Measurements from ENCODE around the gene IFNL3. TPM values are rescaled to one million over a fixed set of nuclear protein-coding genes. Genes with fewer than 3 reads are reported as not detected.
"Not testable (repeated sequence)": the region's sequence is repeated elsewhere in the genome, so short reads cannot be mapped to it uniquely, and the experiment has no call there.

IFNL3 gene
- total RNA-seq, 1 donor from 2014 or later: not detected

DNA sequence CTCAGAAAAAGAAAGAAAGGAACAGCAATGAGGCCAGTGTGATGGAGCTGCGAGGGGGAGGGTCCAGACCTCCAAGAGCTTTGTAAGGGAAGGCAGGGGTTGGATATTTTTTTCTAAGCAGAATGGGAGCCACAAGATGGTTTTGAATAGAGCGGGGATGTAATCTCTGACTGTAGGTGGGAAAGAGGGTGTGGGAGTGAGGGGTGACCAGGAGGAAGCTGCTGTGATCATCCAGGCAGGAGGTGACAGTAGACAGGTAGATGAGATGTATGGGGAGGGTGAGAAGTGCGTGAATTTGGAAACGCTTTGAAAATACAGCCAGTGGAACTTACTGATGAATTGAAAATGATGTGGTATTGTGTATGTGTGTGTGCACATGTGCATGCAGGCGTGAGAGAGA lies 30.8 kb upstream of the IFNL3 start:
- no peak overlapping the region for H2AFZ ChIP-seq (ENCODE audit: low read depth, low read length)
- Mint-ChIP-seq H3K9me3 (ENCODE audit: unreplicated experiment) (peaks cover 3% of the 10 kb centered on the region), H3K36me3 (ENCODE audit: low read depth, unreplicated experiment) (peaks cover 3% of the 10 kb centered on the region), H3K4me1 (ENCODE audit: low read depth, unreplicated experiment) (peaks cover 2% of the 10 kb centered on the region), H3K4me3 (ENCODE audit: unreplicated experiment) (no peak overlapping the region), H3K27me3 (ENCODE audit: low read depth, unreplicated experiment) (peaks cover 41% of the 10 kb centered on the region), H3K27ac (ENCODE audit: unreplicated experiment) (no peak overlapping the region)
- H3K4me3 ChIP-seq (ENCODE audit: insufficient read depth, low read depth, low read length): no peak overlapping the region
- H3K27ac ChIP-seq (ENCODE audit: low read depth, low read length): no peak overlapping the region
- peaks cover 9% of the 10 kb centered on the region for H3K27me3 ChIP-seq (ENCODE audit: insufficient read depth, low read length)
- no peaks in the 10 kb centered on the region for H3K9me3 ChIP-seq (ENCODE audit: insufficient read depth, low read depth, low read length)
- H3K4me2 ChIP-seq (ENCODE audit: low read length): no peak overlapping the region
- H4K20me1 ChIP-seq (ENCODE audit: insufficient read depth, low read length): no peaks in the 10 kb centered on the region
- FAIRE-seq (no peak), DNase-seq (ENCODE audit: low read depth) (no peak)
- no peak overlapping the region for H3K9ac ChIP-seq (ENCODE audit: low read length)
- no peaks in the 10 kb centered on the region for H3K36me3 ChIP-seq (ENCODE audit: insufficient read depth, low read length)
- H3K79me2 ChIP-seq (ENCODE audit: insufficient read depth, low read length): no peaks in the 10 kb centered on the region
- TF ChIP-seq, protein P1, sequence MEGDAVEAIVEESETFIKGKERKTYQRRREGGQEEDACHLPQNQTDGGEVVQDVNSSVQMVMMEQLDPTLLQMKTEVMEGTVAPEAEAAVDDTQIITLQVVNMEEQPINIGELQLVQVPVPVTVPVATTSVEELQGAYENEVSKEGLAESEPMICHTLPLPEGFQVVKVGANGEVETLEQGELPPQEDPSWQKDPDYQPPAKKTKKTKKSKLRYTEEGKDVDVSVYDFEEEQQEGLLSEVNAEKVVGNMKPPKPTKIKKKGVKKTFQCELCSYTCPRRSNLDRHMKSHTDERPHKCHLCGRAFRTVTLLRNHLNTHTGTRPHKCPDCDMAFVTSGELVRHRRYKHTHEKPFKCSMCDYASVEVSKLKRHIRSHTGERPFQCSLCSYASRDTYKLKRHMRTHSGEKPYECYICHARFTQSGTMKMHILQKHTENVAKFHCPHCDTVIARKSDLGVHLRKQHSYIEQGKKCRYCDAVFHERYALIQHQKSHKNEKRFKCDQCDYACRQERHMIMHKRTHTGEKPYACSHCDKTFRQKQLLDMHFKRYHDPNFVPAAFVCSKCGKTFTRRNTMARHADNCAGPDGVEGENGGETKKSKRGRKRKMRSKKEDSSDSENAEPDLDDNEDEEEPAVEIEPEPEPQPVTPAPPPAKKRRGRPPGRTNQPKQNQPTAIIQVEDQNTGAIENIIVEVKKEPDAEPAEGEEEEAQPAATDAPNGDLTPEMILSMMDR (IDR thresholded peaks at IDR 0.05; ENCODE audit: insufficient read depth, low read depth, low read length): no peak
- TF ChIP-seq EZH2 (IDR thresholded peaks at IDR 0.05; ENCODE audit: insufficient read depth, low read length): no peak
- no peaks in the 10 kb centered on the region for H3K4me1 ChIP-seq (ENCODE audit: insufficient read depth, low read length)

DNA sequence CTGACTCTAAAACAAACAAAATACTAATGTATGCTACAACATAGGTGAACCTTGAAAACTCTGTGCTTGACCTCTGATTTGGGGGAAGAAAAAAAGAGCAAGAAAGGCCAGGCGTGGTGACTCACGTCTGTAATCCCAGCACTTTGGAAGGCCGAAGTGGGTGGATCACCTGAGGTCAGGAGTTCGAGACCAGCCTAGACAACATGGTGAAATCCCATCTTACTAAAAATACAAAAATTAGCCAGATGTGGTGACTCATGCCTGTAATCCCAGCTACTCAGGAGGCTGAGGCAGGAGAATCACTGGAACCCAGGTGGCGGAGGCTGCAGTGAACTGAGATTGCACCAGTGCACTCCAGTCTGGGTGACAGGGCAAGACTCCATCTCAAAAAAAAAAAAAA lies 29.1 kb upstream of the IFNL3 start:
- H3K27ac Mint-ChIP-seq (ENCODE audit: unreplicated experiment); DNase-seq (ENCODE audit: low read depth); H3K27ac ChIP-seq (ENCODE audit: low read depth, low read length); H3K79me2 ChIP-seq (ENCODE audit: insufficient read depth, low read length); H2AFZ ChIP-seq (ENCODE audit: low read depth, low read length); H3K36me3 ChIP-seq (ENCODE audit: insufficient read depth, low read length); H3K9me3 Mint-ChIP-seq (ENCODE audit: unreplicated experiment); H4K20me1 ChIP-seq (ENCODE audit: insufficient read depth, low read length); H3K4me3 Mint-ChIP-seq (ENCODE audit: unreplicated experiment); H3K4me1 Mint-ChIP-seq (ENCODE audit: low read depth, unreplicated experiment); H3K4me2 ChIP-seq (ENCODE audit: low read length); H3K36me3 Mint-ChIP-seq (ENCODE audit: low read depth, unreplicated experiment); H3K9me3 ChIP-seq (ENCODE audit: insufficient read depth, low read depth, low read length); H3K9ac ChIP-seq (ENCODE audit: low read length); FAIRE-seq; H3K4me1 ChIP-seq (ENCODE audit: insufficient read depth, low read length); H3K4me3 ChIP-seq (ENCODE audit: insufficient read depth, low read depth, low read length): not testable (repeated sequence)
- H3K27me3 ChIP-seq (ENCODE audit: insufficient read depth, low read length): peaks cover 11% of the 10 kb centered on the region
- peaks cover 51% of the 10 kb centered on the region for H3K27me3 Mint-ChIP-seq (ENCODE audit: low read depth, unreplicated experiment)

DNA sequence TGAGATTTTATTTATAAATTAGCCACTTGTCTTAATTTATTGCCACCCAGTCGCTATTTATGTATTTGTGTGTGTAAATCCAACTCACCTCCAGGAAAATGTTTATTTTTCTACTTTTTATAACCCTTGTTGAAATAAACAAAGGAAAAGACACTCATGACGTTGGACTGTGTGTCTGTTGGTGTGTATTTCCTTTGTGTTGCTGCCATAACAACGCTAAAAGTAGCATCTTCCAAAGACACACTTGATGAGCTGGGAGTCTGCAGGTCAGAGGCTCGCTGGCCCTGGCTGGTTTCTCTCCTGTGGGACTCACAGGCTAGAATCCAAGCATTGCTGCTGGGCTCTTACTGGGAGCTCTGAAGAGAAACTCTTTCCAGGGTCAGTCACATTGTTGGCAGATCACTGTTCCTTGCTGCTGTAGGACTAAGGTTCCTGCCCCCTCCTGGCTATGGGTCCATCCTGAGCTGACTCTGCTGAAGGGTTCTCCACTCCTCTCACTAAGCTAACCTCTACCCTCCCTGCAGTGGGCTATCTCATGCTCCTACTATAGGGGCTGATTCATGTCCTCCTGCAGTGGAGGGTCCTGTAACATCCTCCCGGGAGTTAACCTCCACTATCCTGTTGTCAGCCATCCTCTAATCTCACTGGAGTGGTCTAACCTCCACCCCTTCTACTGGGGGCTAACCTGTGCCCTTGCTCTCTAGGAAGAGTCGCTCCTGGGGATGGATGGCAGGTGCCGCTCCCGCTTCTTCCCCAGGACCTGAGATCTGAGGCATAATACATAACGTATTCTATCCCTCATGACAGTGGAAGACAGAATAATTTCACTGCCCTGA lies 25.4 kb upstream of the IFNL3 start:
- FAIRE-seq (no peak), DNase-seq (ENCODE audit: low read depth) (no peak)
- TF ChIP-seq, protein P1 (IDR thresholded peaks at IDR 0.05; ENCODE audit: insufficient read depth, low read depth, low read length): no peak
- TF ChIP-seq EZH2 (IDR thresholded peaks at IDR 0.05; ENCODE audit: insufficient read depth, low read length): no peak
- H3K27ac ChIP-seq (ENCODE audit: low read depth, low read length): no peak overlapping the region
- H3K9ac ChIP-seq (ENCODE audit: low read length): no peak overlapping the region
- H4K20me1 ChIP-seq (ENCODE audit: insufficient read depth, low read length): no peaks in the 10 kb centered on the region
- H3K27me3 Mint-ChIP-seq (ENCODE audit: low read depth, unreplicated experiment): peaks cover 43% of the 10 kb centered on the region
- no peaks in the 10 kb centered on the region for H3K4me1 Mint-ChIP-seq (ENCODE audit: low read depth, unreplicated experiment)
- no peak overlapping the region for H3K4me3 ChIP-seq (ENCODE audit: insufficient read depth, low read depth, low read length)
- H3K27me3 ChIP-seq (ENCODE audit: insufficient read depth, low read length): peaks cover 10% of the 10 kb centered on the region
- no peak overlapping the region for H3K27ac Mint-ChIP-seq (ENCODE audit: unreplicated experiment)
- no peak overlapping the region for H3K4me2 ChIP-seq (ENCODE audit: low read length)
- H3K9me3 Mint-ChIP-seq (ENCODE audit: unreplicated experiment): no peaks in the 10 kb centered on the region
- H3K9me3 ChIP-seq (ENCODE audit: insufficient read depth, low read depth, low read length): no peaks in the 10 kb centered on the region
- no peaks in the 10 kb centered on the region for H3K4me1 ChIP-seq (ENCODE audit: insufficient read depth, low read length)
- no peak overlapping the region for H2AFZ ChIP-seq (ENCODE audit: low read depth, low read length)
- no peaks in the 10 kb centered on the region for H3K36me3 Mint-ChIP-seq (ENCODE audit: low read depth, unreplicated experiment)
- no peaks in the 10 kb centered on the region for H3K36me3 ChIP-seq (ENCODE audit: insufficient read depth, low read length)
- H3K4me3 Mint-ChIP-seq (ENCODE audit: unreplicated experiment): no peak overlapping the region
- H3K79me2 ChIP-seq (ENCODE audit: insufficient read depth, low read length): no peaks in the 10 kb centered on the region

DNA sequence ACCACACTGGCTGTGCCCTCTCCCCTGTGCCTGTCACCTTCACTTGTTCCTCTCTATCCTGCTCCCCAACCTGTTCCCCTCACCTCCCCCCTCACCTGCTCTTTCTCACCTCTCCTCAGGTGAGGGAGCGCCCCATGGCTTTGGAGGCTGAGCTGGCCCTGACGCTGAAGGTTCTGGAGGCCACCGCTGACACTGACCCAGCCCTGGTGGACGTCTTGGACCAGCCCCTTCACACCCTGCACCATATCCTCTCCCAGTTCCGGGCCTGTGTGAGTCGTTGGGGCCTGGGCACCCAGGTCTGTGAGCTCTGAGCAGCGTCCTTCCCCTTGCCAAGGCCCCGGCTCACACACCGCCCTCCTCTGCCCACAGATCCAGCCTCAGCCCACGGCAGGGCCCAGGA lies 24.6 kb upstream of the IFNL3 start:
- H3K27ac Mint-ChIP-seq (ENCODE audit: unreplicated experiment); H3K4me1 Mint-ChIP-seq (ENCODE audit: low read depth, unreplicated experiment); H3K9me3 ChIP-seq (ENCODE audit: insufficient read depth, low read depth, low read length); H3K4me2 ChIP-seq (ENCODE audit: low read length); H3K36me3 Mint-ChIP-seq (ENCODE audit: low read depth, unreplicated experiment); H3K79me2 ChIP-seq (ENCODE audit: insufficient read depth, low read length); H3K4me1 ChIP-seq (ENCODE audit: insufficient read depth, low read length); H3K4me3 Mint-ChIP-seq (ENCODE audit: unreplicated experiment); H2AFZ ChIP-seq (ENCODE audit: low read depth, low read length); H3K27ac ChIP-seq (ENCODE audit: low read depth, low read length); H4K20me1 ChIP-seq (ENCODE audit: insufficient read depth, low read length); H3K9me3 Mint-ChIP-seq (ENCODE audit: unreplicated experiment); H3K9ac ChIP-seq (ENCODE audit: low read length); FAIRE-seq; DNase-seq (ENCODE audit: low read depth); H3K36me3 ChIP-seq (ENCODE audit: insufficient read depth, low read length); H3K4me3 ChIP-seq (ENCODE audit: insufficient read depth, low read depth, low read length): not testable (repeated sequence)
- peaks cover 19% of the 10 kb centered on the region for H3K27me3 ChIP-seq (ENCODE audit: insufficient read depth, low read length)
- H3K27me3 Mint-ChIP-seq (ENCODE audit: low read depth, unreplicated experiment): peaks cover 50% of the 10 kb centered on the region

Data from astrocyte (in vitro differentiated cells and primary cell).